DMS79 (cell line): ENCODE measurements around the gene PHKG2.

Experiments used
- DNase-seq: peaks from one replicate; lab custom pipeline; 2025; lab: John Stamatoyannopoulos, UW

The PHKG2 gene

GRCh38 chr16:30728899-30729672 lies 19.1 kb upstream of the PHKG2 start:
- DNase-seq: no peak

DNA sequence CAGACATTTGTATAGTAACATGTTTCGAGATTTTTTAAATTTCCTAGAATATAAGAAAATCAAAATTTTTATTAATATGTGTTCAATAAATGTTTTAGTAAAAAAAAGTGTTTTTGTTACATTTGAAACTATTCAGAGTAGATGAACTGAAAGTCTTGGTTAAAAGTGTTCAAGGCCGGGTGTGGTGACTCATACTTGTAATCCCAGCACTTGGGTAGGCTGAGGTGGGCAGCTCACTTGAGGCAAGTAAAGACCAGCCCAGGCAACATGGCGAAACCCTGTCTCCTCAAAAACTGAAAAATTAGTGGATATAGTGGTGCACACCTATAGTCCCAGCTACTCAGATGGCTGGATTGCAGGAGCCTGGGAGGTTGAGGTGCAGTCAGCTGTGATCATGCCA lies 16.8 kb upstream of the PHKG2 start:
- DNase-seq: no peak

- DNase-seq: no peak
Observed at GRCh38 chr16:30736995-30737793, 11.0 kb upstream of the PHKG2 start.

GRCh38 chr16:30737794-30738648 lies 10.2 kb upstream of the PHKG2 start:
- no peak for DNase-seq

- DNase-seq: no peak
Observed at GRCh38 chr16:30738984-30739951, 9.0 kb upstream of the PHKG2 start.

DNA sequence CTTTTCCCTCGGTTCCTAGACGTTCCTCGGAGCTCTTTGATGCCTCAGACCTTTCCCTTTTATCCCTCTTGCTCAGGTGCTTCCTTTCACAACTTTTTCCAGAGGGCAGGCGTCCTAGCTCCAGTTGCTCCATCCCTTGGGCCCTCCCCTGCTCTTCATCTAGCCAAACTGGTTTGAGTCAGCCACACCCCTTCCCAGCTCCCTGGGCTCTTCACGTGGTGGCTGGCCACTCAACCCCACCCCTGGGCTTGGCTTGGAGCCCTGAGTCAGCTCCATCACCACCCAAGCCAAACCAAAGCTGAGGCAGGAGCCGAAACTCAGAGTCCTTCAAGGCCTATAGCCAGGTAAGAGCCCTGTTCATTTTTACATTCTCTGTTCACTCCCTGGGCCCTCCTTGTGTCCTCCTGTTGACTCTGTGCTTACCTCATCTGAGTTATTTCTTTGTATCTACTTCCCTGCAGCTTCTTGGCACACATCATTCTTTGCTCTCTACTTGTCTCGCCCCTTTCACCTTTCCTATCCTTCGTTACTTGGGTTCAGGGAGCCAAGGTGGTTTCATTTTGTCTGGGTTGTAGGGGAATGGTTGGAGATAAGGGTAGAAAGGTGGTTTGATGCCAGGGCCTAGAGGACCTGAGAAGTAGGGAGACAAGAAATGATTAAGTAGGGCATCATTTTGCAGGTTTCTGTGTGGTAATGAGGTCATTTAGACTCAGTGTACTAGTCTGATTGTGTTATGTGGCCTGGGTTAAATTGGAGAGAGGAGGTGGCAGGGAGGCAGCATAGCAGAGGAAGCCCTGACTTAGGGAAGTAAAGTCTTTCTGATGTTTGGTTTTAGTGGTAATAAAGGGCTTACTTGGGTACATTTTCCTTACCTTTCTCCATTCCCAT lies 7.6 kb upstream of the PHKG2 start:
- DNase-seq: peak; percentile 92

- DNase-seq: no peak
Observed at GRCh38 chr16:30741461-30741914, 6.7 kb upstream of the PHKG2 start.

- DNase-seq: no peak
Observed at GRCh38 chr16:30743716-30744115, 4.5 kb upstream of the PHKG2 start.

DNA sequence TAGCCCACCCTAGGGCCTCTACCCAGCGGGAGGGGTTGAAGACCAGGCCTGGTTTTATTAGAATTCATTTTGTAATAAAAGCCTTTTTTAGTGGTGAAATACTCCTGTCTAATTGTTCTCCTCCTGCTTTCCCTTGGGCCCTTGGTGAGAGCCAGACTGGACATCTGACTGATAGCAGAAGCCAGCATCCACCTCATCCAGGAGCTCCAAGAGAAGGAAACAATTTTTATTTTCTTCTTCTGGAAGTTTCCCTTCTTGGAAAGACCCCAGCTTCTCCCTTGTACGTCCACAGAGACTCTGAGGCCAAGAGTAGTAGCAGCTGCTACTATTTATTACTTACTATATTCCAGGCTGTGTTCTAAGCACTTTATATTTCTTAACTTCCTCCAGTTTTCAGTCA lies 4.0 kb upstream of the PHKG2 start:
- DNase-seq: no peak

DNA sequence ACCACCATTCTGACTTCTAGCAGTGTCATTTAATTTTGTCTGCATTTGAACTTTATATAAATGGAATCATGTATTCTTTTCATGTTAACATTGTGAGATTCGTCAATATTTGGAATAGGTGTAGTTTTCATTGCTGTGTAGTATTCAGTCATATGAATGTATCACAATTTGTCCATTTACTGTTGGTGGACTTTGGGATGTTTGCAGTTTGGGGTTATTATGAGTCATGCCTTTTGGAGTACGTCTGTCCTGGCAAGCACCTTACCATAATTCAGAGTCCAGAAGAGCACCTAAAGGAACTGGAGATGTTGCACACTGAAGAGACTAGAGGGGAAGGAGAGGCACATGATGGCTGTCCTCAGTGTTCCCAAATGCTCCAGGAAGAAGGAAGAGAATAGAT lies 3.1 kb upstream of the PHKG2 start:
- DNase-seq: no peak

DNA sequence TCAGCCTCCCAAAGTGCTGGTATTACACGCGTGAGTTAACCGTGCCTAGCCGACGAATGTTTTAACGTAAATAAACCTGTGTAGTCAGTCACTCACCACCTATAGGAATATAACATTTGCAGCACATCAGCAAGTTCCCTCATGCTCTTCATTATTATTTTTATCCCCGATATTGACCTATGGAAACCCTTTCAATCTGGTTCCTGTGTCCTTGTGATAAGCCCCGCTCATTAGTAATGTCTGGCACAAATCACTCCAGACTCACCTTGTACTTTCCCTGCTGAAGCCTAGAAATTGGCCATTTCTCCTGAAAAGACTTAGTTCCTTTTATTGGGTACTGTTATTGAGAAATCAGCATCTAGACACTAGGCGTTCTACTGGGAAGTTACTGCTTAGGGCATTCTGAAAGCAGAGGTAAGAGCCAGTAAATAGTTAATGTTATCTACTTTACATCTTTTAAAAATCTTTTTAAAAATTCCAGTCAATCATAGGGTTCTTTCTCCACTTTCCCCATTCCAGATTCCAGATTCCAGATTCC lies 1.5 kb upstream of the PHKG2 start:
- DNase-seq: no peak

GRCh38 chr16:30747331-30747730 lies 894 bp upstream of the PHKG2 start:
- DNase-seq: no peak

- no peak for DNase-seq
Observed at GRCh38 chr16:30748634-30749445, 615 bp downstream of the PHKG2 start.

- DNase-seq: no peak
Observed at GRCh38 chr16:30750201-30750600, 2.0 kb downstream of the PHKG2 start.

- no peak for DNase-seq
Observed at GRCh38 chr16:30750876-30751465, 2.7 kb downstream of the PHKG2 start.

DNA sequence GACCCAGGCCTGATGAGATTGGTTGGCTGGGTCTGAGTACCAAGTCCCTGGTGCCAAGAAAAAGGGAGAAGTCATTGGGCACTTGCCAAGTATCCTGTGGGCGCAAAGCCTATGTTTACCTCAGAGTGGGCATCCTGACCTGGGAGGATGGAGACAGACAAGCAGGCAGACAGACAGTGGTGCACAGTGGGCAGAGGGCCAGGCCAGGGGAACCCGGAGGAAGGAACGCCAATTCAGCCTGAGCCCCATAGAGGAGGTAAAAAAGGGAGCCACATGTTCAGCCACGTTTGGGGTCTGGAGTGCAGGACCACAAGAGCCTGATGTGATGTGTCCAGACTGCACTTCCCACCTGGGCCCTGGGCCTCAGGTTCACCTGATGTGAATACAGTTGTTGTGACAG lies 5.4 kb downstream of the PHKG2 start:
- no peak for DNase-seq

DNA sequence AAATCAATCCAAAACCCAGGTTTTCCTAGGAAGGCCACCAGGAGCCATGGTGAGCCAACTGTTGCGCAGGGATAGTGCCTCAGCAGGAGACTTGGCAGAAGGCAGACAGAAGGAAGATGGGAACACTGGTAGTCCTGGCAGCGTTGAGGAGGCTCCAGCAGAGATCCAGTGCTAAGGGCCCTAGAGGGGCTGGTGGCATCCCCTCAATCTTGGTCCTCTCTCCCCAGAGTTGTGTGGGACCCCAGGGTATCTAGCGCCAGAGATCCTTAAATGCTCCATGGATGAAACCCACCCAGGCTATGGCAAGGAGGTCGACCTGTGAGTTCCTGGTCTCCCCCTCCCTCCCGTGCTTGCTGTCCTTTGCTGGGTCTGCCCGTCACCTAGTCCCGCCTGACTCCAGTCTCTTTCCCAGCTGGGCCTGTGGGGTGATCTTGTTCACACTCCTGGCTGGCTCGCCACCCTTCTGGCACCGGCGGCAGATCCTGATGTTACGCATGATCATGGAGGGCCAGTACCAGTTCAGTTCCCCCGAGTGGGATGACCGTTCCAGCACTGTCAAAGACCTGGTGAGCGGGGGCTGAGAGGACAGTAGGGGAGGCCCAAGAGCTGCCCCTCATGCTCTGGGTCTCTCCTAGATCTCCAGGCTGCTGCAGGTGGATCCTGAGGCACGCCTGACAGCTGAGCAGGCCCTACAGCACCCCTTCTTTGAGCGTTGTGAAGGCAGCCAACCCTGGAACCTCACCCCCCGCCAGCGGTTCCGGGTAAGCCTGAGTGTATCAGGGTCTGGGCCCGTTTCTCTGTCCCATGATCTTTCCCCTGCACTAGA lies 7.9 kb downstream of the PHKG2 start:
- no peak for DNase-seq

- no peak for DNase-seq
Observed at GRCh38 chr16:30756781-30757100, 8.5 kb downstream of the PHKG2 start.
